HepG2 (cell line): ENCODE measurements around the gene TMEM231. TPM values are rescaled to one million over a fixed set of nuclear protein-coding genes. Genes with fewer than 3 reads are reported as not detected.

Experiments
- BRD4 ChIP-seq: sonication (generic); formaldehyde crosslinking; IDR thresholded peaks from 2 replicates; pipeline ENCODE4 v1.4.0; 2020; ENCODE audit warnings: missing genetic modification reagents
- FOXJ3 ChIP-seq: sonication (generic); formaldehyde crosslinking; IDR thresholded peaks from 2 replicates; pipeline ENCODE4 v1.4.0; 2020; ENCODE audit warnings: missing genetic modification reagents, mild to moderate bottlenecking, borderline replicate concordance
- GATAD1 ChIP-seq: IDR thresholded peaks from 2 replicates; pipeline ENCODE4 v1.6.1; 2016; ENCODE audit warnings: missing genetic modification reagents, missing compliant biosample characterization
- HDAC1 ChIP-seq: sonication (generic); formaldehyde crosslinking; IDR thresholded peaks from 2 replicates; pipeline ENCODE4 v1.5.1; 2020; ENCODE audit warnings: mild to moderate bottlenecking, missing genetic modification reagents
- KLF9 ChIP-seq: IDR thresholded peaks from 2 replicates; pipeline ENCODE4 v1.6.1; 2016; ENCODE audit warnings: low read depth
- MAF1 ChIP-seq: sonication (generic); formaldehyde crosslinking; IDR thresholded peaks from 2 replicates; pipeline ENCODE4 v1.5.0; 2020; ENCODE audit warnings: missing genetic modification reagents, borderline replicate concordance
- RAD21 ChIP-seq: fragments of 450-650 bp; formaldehyde crosslinking; IDR thresholded peaks from 2 replicates; pipeline ENCODE4 v1.5.0; 2020; ENCODE audit warnings: mild to moderate bottlenecking
- RFXANK ChIP-seq: IDR thresholded peaks from 2 replicates; pipeline ENCODE4 v1.6.1; 2016
- SNRNP70 ChIP-seq: fragments of 200-400 bp; formaldehyde crosslinking; IDR thresholded peaks from 2 replicates; pipeline ENCODE4 v1.6.1; 2017; ENCODE audit warnings: mild to moderate bottlenecking, low read depth, low read length, moderate library complexity
- SYNCRIP ChIP-seq: fragments of 200-400 bp; formaldehyde crosslinking; IDR thresholded peaks from 2 replicates; pipeline ENCODE4 v1.6.1; 2018; ENCODE audit warnings: mild to moderate bottlenecking, low read depth, low read length; ENCODE audit not compliant: insufficient read depth
- TMF1 ChIP-seq: sonication (generic); formaldehyde crosslinking; IDR thresholded peaks from 2 replicates; pipeline ENCODE4 v1.8.1; 2022; ENCODE audit warnings: low read depth, missing genetic modification reagents
- ZFP36 ChIP-seq: fragments of 150-350 bp; IDR thresholded peaks from 2 replicates; pipeline ENCODE4 v1.6.1; 2018; ENCODE audit warnings: borderline replicate concordance, low read length, low read depth; ENCODE audit not compliant: partially characterized antibody
- ZFYVE20 ChIP-seq: sonication (generic); formaldehyde crosslinking; IDR thresholded peaks from 2 replicates; pipeline ENCODE4 v1.8.0; 2023; ENCODE audit warnings: low read depth, mild to moderate bottlenecking, moderate library complexity, missing genetic modification reagents, borderline replicate concordance
- ZNF160 ChIP-seq: sonication (generic); formaldehyde crosslinking; IDR thresholded peaks from 2 replicates; pipeline ENCODE4 v1.8.0; 2022; ENCODE audit warnings: mild to moderate bottlenecking, inconsistent platforms, missing genetic modification reagents
- ZNF20 ChIP-seq: sonication (generic); formaldehyde crosslinking; IDR thresholded peaks from 2 replicates; pipeline ENCODE4 v1.4.0; 2020; ENCODE audit warnings: mild to moderate bottlenecking, moderate library complexity, missing genetic modification reagents
- ZNF251 ChIP-seq: sonication (generic); formaldehyde crosslinking; IDR thresholded peaks from 2 replicates; pipeline ENCODE4 v1.9.0; 2021; ENCODE audit warnings: mild to moderate bottlenecking, missing genetic modification reagents
- ZNF354B ChIP-seq: sonication (generic); formaldehyde crosslinking; IDR thresholded peaks from 2 replicates; pipeline ENCODE4 v1.8.0; 2022; ENCODE audit warnings: mild to moderate bottlenecking, missing genetic modification reagents
- ZSCAN20 ChIP-seq: sonication (generic); formaldehyde crosslinking; IDR thresholded peaks from 2 replicates; pipeline ENCODE4 v1.4.0; 2020; ENCODE audit warnings: missing genetic modification reagents, mild to moderate bottlenecking, borderline replicate concordance
- ZSCAN22 ChIP-seq: sonication (generic); formaldehyde crosslinking; IDR thresholded peaks from 2 replicates; pipeline ENCODE4 v1.4.0; 2020; ENCODE audit warnings: mild to moderate bottlenecking, missing genetic modification reagents
- polyA plus RNA-seq, 8 experiments: library from polyadenylated mRNA; depleted of rRNA in 3 of 8; stranded (reverse) in 7 of 8; unstranded in 1 of 8; fragments of >200 nt; fragmentation: Illumina TruSeq in 4 of 8; extraction: Trizol in 4 of 8; gene quantifications; 2 replicates each; pipeline versions ENCODE4 v1.2.1 to v1.2.3, GENCODE V29; 2011 to 2016; ENCODE audit warnings: low read depth in 4 of 8, missing spikeins in 1 of 8, mixed read lengths in 1 of 8; ENCODE audit not compliant: insufficient read depth in 1 of 8
- total RNA-seq, 5 experiments: library from RNA; depleted of rRNA; stranded (reverse); fragments of >200 nt; fragmentation: Illumina TruSeq; extraction: Trizol; gene quantifications; 2 replicates each; pipeline ENCODE4 v1.2.3, GENCODE V29; 2016; ENCODE audit warnings: low read depth in 1 of 5
- TF ChIP-seq, protein P1 (sequence below): fragments of 450-650 bp; IDR thresholded peaks from 2 replicates; pipeline ENCODE4 v1.6.1; 2016
- TF ChIP-seq, protein P2 (sequence below): sonication (generic); formaldehyde crosslinking; conservative IDR thresholded peaks from 2 replicates; pipeline ENCODE4 v1.8.0; 2022; ENCODE audit warnings: missing genetic modification reagents
- TF ChIP-seq, protein P3 (sequence below): sonication (generic); formaldehyde crosslinking; IDR thresholded peaks from 2 replicates; pipeline ENCODE4 v1.4.0; 2020; ENCODE audit warnings: missing genetic modification reagents
- TF ChIP-seq, protein P4 (sequence below): sonication (generic); formaldehyde crosslinking; conservative IDR thresholded peaks from 2 replicates; pipeline ENCODE4 v1.8.0; 2022; ENCODE audit warnings: mild to moderate bottlenecking, moderate library complexity, missing genetic modification reagents

The TMEM231 gene
- total and polyA plus RNA-seq, 2 of the 13 experiments (the other 11 are each of a cell fraction or from before 2014, with no cell fraction given), result 3.5 to 7.4 TPM

DNA sequence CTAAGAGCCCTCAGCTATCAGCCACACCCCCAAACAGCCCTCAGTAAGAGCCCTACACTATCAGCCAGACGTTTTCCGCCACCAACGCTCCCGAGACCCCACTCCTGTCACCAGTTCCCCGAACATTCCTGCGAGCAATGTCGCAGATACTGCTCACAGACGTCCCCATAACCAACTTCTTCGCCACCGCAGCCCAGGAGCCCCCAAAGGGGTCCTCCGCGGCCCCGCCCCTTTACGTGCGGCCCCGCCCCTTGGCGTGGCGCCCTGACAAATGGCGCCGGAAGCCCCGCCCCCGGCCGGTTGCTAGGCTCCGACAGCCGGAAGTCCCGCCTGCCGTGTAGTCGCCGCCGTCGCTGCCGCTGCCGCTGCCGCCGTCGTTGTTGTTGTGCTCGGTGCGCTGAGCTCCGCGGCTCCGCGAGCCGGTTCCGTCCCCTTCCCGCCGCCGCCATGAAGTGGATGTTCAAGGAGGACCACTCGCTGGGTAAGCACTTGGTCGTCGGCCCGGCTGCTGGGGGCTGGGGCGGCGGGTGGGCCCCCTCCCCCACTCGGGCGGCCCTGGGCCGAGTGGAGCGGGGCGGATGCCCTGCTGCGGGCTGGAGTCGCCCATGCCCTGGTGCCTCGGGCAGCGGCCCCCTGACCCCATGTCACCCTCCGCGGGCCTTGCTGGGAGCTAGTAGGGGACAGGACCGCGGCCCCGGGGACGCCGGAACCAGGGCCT, 10.1 kb upstream of the TMEM231 start, which contains the start of gene GABARAPL2 (continued):
- TF ChIP-seq, protein P1, sequence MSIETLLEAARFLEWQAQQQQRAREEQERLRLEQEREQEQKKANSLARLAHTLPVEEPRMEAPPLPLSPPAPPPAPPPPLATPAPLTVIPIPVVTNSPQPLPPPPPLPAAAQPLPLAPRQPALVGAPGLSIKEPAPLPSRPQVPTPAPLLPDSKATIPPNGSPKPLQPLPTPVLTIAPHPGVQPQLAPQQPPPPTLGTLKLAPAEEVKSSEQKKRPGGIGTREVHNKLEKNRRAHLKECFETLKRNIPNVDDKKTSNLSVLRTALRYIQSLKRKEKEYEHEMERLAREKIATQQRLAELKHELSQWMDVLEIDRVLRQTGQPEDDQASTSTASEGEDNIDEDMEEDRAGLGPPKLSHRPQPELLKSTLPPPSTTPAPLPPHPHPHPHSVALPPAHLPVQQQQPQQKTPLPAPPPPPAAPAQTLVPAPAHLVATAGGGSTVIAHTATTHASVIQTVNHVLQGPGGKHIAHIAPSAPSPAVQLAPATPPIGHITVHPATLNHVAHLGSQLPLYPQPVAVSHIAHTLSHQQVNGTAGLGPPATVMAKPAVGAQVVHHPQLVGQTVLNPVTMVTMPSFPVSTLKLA, result peak; percentile 9; the same call in 1 of the 2 replicates
- TF ChIP-seq RAD21 (CRISPR knock-in tag) (peak; percentile 33; the same call in 1 of the 2 replicates), FOXJ3 (no peak; the same call in 1 of the 2 replicates), BRD4 (no peak; the same call in 1 of the 2 replicates), KLF9 (CRISPR knock-in tag) (peak; percentile 76; the same call in 1 of the 2 replicates), ZSCAN20 (CRISPR knock-in tag) (peak; percentile 84; the same call in 1 of the 2 replicates), RFXANK (no peak), HDAC1 (CRISPR knock-in tag) (peak; percentile 95), TMF1 (CRISPR knock-in tag) (peak; percentile 43; the same call in 1 of the 2 replicates), MAF1 (CRISPR knock-in tag) (peak; percentile 89; the same call in 1 of the 2 replicates), SNRNP70 (no peak), ZNF160 (CRISPR knock-in tag) (no peak), ZFP36 (no peak), GATAD1 (CRISPR knock-in tag) (peak; percentile 73), SYNCRIP (no peak), ZNF354B (no peak), ZSCAN22 (no peak), ZNF20 (CRISPR knock-in tag) (no peak), ZNF251 (CRISPR knock-in tag) (no peak), ZFYVE20 (CRISPR knock-in tag) (no peak)
- TF ChIP-seq, protein P2, sequence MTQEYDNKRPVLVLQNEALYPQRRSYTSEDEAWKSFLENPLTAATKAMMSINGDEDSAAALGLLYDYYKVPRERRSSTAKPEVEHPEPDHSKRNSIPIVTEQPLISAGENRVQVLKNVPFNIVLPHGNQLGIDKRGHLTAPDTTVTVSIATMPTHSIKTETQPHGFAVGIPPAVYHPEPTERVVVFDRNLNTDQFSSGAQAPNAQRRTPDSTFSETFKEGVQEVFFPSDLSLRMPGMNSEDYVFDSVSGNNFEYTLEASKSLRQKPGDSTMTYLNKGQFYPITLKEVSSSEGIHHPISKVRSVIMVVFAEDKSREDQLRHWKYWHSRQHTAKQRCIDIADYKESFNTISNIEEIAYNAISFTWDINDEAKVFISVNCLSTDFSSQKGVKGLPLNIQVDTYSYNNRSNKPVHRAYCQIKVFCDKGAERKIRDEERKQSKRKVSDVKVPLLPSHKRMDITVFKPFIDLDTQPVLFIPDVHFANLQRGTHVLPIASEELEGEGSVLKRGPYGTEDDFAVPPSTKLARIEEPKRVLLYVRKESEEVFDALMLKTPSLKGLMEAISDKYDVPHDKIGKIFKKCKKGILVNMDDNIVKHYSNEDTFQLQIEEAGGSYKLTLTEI, result no peak
- TF ChIP-seq, protein P3, sequence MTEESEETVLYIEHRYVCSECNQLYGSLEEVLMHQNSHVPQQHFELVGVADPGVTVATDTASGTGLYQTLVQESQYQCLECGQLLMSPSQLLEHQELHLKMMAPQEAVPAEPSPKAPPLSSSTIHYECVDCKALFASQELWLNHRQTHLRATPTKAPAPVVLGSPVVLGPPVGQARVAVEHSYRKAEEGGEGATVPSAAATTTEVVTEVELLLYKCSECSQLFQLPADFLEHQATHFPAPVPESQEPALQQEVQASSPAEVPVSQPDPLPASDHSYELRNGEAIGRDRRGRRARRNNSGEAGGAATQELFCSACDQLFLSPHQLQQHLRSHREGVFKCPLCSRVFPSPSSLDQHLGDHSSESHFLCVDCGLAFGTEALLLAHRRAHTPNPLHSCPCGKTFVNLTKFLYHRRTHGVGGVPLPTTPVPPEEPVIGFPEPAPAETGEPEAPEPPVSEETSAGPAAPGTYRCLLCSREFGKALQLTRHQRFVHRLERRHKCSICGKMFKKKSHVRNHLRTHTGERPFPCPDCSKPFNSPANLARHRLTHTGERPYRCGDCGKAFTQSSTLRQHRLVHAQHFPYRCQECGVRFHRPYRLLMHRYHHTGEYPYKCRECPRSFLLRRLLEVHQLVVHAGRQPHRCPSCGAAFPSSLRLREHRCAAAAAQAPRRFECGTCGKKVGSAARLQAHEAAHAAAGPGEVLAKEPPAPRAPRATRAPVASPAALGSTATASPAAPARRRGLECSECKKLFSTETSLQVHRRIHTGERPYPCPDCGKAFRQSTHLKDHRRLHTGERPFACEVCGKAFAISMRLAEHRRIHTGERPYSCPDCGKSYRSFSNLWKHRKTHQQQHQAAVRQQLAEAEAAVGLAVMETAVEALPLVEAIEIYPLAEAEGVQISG (CRISPR knock-in tag), result peak; percentile 80
- TF ChIP-seq, protein P4, sequence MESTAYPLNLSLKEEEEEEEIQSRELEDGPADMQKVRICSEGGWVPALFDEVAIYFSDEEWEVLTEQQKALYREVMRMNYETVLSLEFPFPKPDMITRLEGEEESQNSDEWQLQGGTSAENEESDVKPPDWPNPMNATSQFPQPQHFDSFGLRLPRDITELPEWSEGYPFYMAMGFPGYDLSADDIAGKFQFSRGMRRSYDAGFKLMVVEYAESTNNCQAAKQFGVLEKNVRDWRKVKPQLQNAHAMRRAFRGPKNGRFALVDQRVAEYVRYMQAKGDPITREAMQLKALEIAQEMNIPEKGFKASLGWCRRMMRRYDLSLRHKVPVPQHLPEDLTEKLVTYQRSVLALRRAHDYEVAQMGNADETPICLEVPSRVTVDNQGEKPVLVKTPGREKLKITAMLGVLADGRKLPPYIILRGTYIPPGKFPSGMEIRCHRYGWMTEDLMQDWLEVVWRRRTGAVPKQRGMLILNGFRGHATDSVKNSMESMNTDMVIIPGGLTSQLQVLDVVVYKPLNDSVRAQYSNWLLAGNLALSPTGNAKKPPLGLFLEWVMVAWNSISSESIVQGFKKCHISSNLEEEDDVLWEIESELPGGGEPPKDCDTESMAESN (CRISPR knock-in tag), result peak; percentile 81
